GM18868 (cell line): Measurements from ENCODE around the gene YPEL2.

Experiments
- ATAC-seq: cut with Tn5 transposase; IDR thresholded peaks from one replicate; pipeline ENCODE4 v1.9.1; 2021; ENCODE audit warnings: mild to moderate bottlenecking, moderate library complexity; ENCODE audit not compliant: unreplicated experiment

YPEL2 gene

DNA sequence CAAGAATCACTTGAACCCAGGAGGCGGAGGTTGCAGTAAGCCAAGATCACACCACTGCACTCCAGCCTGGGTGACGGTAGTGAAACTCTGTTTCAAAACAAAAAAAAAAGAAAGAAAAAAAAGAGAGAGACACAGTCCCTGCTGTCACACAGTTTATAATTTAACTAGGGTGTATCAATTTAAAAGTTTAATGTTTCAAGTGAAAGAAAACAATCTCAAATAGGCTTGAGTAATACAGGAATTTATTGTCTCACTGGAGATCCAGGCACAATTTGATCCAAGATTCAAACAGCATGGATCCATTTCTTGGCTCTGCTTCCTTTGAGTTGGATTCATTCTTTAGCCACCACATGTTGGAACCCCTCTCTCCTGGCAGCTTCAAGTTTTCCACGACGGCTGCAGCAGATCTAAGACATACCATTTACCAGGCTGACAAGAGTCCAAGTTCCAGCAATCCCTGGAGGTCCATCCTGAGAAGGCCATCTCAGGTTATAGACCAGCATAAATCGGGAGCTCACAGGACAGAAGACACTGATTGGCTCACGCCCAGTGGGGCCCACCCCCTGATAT is 97.5 kb downstream of the YPEL2 start:
- no peak for ATAC-seq

- no peak for ATAC-seq
These were observed 100.1 kb downstream of the YPEL2 start for GRCh38 chr17:59431601-59432000.

DNA sequence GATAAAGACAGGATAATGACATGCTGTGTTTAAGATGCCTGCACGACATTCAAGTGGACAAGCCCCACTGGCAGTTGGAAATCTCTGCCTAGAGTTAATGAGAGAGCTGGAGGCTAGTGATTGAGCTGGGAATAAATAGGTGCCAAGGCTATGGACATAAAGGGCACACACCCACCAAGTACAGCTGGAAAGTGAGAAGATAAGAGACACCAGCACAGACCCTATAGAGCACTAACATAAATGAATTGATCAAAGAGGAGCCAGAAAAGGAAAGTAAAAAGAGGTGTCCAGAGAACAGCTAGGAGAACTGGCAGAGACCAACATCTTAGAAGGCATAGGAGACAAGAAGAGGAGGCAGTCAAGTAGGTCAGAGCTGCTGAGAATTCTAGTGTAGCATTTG is 101.2 kb downstream of the YPEL2 start:
- ATAC-seq = no peak

GRCh38 chr17:59433586-59433985 is 102.1 kb downstream of the YPEL2 start:
- ATAC-seq = no peak

DNA sequence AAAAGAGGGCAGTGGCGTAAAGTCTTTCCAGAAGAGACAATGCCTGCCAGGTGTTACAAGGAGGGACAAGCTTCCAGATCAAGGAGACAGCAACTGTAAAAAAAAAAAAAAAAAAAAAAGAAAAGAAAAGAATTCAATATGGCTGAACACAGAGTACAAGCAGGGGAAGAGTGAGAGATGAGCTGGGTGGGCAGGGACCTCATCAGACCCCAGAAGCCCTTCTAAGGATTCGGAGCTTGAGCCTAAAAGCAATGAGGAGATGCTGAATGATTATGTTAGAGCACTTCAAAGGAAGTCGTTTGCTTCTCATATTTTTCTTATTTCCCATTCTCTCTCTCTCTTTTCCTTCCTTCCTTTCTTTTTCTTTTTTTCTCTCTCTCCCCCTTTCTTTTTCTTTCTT is 103.0 kb downstream of the YPEL2 start:
- ATAC-seq = no peak

DNA sequence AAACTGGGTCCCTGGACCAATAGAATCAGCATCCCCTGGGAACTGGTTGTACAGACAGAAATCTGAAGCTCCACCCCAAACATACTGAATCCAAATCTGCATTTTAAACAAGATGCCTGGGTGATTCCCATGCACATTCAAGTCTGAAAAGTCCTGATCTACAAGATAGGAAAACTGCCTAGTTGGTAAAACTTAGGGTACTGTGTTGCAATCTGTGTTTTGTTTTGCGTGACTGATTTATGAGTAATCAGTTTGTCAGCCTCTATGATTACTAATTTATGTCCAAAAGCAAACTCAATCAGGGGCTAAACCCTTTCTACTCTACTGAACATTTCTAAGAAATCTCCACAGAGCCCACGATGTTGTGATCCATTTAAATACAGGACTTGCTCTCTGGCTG is 103.8 kb downstream of the YPEL2 start:
- no peak for ATAC-seq

DNA sequence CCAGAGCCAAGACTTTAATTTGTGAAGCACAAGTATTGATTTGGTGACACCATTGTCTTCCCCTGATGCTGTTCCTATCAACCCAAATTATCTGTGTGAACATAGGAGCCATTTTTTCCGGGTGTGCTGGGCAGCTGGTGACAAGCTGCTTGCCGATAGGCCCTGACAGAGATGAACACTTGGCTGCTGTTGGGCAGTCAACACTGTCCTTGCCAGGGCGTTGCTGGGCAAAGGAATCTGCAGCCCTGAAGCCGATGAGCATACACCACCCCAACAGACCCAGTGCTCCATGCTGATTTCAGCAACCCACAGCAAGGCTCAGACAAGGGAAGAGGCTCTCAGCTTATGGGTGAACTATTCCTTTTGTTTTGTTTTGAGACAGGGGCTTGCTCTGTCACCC is 105.4 kb downstream of the YPEL2 start:
- no peak for ATAC-seq

- ATAC-seq = no peak
These were observed 106.4 kb downstream of the YPEL2 start for GRCh38 chr17:59437791-59438281.

DNA sequence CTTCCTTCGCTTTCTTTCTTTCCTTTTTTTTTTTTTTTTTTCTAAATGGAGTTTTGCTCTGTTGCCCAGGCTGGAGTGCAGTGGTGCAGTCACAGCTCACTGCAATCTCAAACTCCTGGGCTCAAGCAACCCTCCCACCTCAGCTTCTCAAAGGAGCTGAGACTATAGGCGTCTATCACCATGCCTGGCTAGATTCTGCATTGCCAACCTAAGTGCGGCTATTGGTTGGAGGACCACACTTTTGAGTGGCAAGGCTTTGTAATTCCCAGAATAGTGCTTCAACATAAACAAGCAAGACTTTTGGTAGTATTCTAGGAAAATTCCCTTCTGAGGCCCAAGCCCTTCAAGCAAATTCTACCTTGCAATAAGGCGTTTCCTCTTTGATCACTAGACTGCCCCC is 107.8 kb downstream of the YPEL2 start:
- no peak for ATAC-seq

DNA sequence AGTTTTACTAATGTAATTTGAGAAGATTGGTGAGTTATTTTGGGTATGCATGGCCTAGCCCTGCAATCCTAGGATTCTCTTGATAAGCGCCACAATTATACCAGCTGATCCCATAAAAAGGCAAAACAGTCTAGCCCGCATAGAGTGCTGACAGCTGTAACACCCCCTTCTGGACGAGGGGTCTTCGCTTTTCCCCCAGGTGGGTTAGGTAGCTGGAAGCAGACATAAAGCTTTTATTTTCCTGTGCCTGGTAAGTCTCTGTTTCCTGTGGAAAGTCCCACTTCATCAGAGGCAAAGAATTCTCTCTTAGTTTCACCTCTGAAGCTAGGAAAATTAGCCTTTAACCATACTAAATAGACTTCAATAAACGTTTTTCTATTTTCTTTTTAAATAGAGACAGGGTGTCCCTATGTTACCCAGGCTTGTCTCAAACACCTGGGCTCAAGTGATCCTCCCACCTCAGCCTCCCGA is 108.3 kb downstream of the YPEL2 start:
- no peak for ATAC-seq

GRCh38 chr17:59440757-59441463 is 109.5 kb downstream of the YPEL2 start:
- ATAC-seq = no peak

DNA sequence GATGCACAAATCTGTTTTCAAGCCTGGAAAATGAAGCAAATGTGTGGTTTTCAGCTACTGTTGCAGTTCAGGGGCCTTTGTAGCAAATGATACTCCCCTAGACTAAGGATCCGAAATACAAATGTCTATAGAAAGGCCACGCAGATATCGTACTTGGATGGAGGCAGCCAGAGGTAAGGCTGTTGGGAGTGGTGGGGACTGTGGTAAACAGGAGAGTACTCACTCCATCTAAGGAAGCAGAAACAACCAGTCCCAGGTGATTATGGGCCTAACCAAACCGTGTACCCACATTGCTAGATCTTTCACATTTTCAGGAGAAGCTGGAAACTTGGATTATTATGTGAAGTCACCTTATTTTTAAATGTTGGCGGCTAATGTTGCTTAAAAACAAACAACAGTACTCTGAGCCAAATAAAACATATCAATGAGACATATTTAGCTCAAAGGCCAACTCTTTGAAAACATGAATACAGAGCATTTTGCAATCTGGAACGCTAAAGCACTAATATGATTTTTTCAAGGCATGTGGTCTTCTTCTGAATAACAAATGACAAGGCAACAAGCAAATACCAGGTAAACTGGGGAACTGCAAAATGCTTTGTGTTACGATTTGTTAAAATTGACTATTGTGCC is 110.1 kb downstream of the YPEL2 start:
- no peak for ATAC-seq

GRCh38 chr17:59443106-59443505 is 111.7 kb downstream of the YPEL2 start:
- no peak for ATAC-seq
